ENCODE measurements around the gene CCR5AS.
A peak's percentile ranks its signal among the peaks of the same experiment; 100 is the strongest.

CCR5AS gene

DNA sequence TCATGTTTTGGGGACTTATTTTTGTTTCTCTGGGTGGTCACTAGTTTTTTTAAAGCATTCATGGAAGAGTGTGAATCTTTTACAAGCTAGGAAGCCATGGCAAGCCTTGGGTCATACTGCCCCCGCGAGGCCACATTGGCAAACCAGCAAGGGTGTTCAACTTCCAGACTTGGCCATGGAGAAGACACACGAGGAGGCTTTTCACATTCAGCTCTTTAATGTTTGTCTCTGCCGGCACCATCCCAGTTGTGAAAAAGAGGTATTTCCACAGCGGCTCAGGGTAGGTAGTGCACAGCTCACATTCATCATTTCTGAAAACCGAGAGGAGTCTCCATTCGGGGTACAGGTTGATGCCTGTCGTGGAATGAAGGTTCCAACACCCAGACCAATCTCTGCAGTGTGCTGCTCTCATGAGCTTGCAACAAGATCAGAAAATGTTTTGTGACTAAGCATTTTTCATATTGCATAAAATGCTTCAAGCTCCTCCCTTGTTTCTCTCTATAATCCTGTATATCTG is 28.4 kb downstream of the CCR5AS start:
- H3K4me3 ChIP-seq (replicated peaks; ENCODE audit: low read depth, low read length): no peak overlapping the region
- TF ChIP-seq, protein P1, sequence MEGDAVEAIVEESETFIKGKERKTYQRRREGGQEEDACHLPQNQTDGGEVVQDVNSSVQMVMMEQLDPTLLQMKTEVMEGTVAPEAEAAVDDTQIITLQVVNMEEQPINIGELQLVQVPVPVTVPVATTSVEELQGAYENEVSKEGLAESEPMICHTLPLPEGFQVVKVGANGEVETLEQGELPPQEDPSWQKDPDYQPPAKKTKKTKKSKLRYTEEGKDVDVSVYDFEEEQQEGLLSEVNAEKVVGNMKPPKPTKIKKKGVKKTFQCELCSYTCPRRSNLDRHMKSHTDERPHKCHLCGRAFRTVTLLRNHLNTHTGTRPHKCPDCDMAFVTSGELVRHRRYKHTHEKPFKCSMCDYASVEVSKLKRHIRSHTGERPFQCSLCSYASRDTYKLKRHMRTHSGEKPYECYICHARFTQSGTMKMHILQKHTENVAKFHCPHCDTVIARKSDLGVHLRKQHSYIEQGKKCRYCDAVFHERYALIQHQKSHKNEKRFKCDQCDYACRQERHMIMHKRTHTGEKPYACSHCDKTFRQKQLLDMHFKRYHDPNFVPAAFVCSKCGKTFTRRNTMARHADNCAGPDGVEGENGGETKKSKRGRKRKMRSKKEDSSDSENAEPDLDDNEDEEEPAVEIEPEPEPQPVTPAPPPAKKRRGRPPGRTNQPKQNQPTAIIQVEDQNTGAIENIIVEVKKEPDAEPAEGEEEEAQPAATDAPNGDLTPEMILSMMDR (IDR thresholded peaks at IDR 0.05; ENCODE audit: low read depth, low read length, missing control alignments): peak; percentile 79
- DNase-seq (ENCODE audit: extremely low read depth, low read depth): no peak

- no peak overlapping the region for H3K4me3 ChIP-seq (replicated peaks; ENCODE audit: low read depth, low read length)
- DNase-seq (ENCODE audit: extremely low read depth, low read depth): no peak
- TF ChIP-seq, protein P1 (IDR thresholded peaks at IDR 0.05; ENCODE audit: low read depth, low read length, missing control alignments): no peak
Observed at GRCh38 chr3:46375814-46376213, 31.1 kb downstream of the CCR5AS start.

DNA sequence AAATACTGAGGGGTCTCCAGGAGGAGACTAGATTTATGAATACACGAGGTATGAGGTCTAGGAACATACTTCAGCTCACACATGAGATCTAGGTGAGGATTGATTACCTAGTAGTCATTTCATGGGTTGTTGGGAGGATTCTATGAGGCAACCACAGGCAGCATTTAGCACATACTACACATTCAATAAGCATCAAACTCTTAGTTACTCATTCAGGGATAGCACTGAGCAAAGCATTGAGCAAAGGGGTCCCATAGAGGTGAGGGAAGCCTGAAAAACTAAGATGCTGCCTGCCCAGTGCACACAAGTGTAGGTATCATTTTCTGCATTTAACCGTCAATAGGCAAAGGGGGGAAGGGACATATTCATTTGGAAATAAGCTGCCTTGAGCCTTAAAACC is 31.6 kb downstream of the CCR5AS start:
- no peak for DNase-seq (ENCODE audit: extremely low read depth, low read depth)
- TF ChIP-seq, protein P1 (IDR thresholded peaks at IDR 0.05; ENCODE audit: low read depth, low read length, missing control alignments): no peak
- no peak overlapping the region for H3K4me3 ChIP-seq (replicated peaks; ENCODE audit: low read depth, low read length)

DNA sequence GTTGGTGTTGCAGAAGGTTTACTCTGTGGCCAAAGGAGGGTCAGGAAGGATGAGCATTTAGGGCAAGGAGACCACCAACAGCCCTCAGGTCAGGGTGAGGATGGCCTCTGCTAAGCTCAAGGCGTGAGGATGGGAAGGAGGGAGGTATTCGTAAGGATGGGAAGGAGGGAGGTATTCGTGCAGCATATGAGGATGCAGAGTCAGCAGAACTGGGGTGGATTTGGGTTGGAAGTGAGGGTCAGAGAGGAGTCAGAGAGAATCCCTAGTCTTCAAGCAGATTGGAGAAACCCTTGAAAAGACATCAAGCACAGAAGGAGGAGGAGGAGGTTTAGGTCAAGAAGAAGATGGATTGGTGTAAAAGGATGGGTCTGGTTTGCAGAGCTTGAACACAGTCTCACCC is 32.1 kb downstream of the CCR5AS start:
- DNase-seq (ENCODE audit: extremely low read depth, low read depth): no peak

GRCh38 chr3:46372492-46373359 is 34.1 kb downstream of the CCR5AS start:
- no peak overlapping the region for H3K4me3 ChIP-seq (replicated peaks; ENCODE audit: low read depth, low read length)
- TF ChIP-seq, protein P1 (IDR thresholded peaks at IDR 0.05; ENCODE audit: low read depth, low read length, missing control alignments): peak; percentile 56
- DNase-seq (ENCODE audit: extremely low read depth, low read depth): no peak

More for the DNA sequence above, 32.1 kb downstream of the CCR5AS start:
- no peak overlapping the region for H3K4me3 ChIP-seq (replicated peaks; ENCODE audit: low read depth, low read length)
- TF ChIP-seq, protein P1 (IDR thresholded peaks at IDR 0.05; ENCODE audit: low read depth, low read length, missing control alignments): no peak

DNA sequence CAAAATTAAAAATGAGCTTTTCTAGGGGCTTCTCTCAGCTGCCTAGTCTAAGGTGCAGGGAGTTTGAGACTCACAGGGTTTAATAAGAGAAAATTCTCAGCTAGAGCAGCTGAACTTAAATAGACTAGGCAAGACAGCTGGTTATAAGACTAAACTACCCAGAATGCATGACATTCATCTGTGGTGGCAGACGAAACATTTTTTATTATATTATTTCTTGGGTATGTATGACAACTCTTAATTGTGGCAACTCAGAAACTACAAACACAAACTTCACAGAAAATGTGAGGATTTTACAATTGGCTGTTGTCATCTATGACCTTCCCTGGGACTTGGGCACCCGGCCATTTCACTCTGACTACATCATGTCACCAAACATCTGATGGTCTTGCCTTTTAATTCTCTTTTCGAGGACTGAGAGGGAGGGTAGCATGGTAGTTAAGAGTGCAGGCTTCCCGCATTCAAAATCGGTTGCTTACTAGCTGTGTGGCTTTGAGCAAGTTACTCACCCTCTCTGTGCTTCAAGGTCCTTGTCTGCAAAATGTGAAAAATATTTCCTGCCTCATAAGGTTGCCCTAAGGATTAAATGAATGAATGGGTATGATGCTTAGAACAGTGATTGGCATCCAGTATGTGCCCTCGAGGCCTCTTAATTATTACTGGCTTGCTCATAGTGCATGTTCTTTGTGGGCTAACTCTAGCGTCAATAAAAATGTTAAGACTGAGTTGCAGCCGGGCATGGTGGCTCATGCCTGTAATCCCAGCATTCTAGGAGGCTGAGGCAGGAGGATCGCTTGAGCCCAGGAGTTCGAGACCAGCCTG is 35.1 kb downstream of the CCR5AS start:
- H3K4me3 ChIP-seq (replicated peaks; ENCODE audit: low read depth, low read length): no peak overlapping the region
- DNase-seq (ENCODE audit: extremely low read depth, low read depth): no peak
- TF ChIP-seq, protein P1 (IDR thresholded peaks at IDR 0.05; ENCODE audit: low read depth, low read length, missing control alignments): no peak
